HG03460 (cell line): Measurements from ENCODE around the gene OR52L1.
"Not testable (repeated sequence)": the region's sequence is repeated elsewhere in the genome, so short reads cannot be mapped to it uniquely, and the experiment has no call there.

Source experiments
- ATAC-seq: cut with Tn5 transposase; IDR thresholded peaks from one replicate; pipeline ENCODE4 v1.9.1; 2021; ENCODE audit not compliant: unreplicated experiment

OR52L1 gene

GRCh38 chr11:5986885-5987284, at the start of gene OR52L1:
OR52L1 (minus strand) TSS chr11:5986985; CDS start chr11:5986930, 55 bp downstream.
- no peak for ATAC-seq

- no peak for ATAC-seq
Observed at GRCh38 chr11:6030708-6031405, 44.1 kb upstream of the OR52L1 start, which contains the start of gene OR56A1. OR56A1 (minus strand) TSS chr11:6030758; CDS start chr11:6027692, 3,066 bp downstream.

- no peak for ATAC-seq
Observed at GRCh38 chr11:6027501-6027900, 40.7 kb upstream of the OR52L1 start.

- ATAC-seq, result no peak
Observed at GRCh38 chr11:6025056-6025455, 38.3 kb upstream of the OR52L1 start.

GRCh38 chr11:6022956-6023355, 36.2 kb upstream of the OR52L1 start:
- no peak for ATAC-seq

GRCh38 chr11:6013042-6013441, 26.3 kb upstream of the OR52L1 start:
- ATAC-seq, result no peak

GRCh38 chr11:6012035-6012668, 25.4 kb upstream of the OR52L1 start:
- no peak for ATAC-seq

- no peak for ATAC-seq
Observed at GRCh38 chr11:6006846-6007245, 20.1 kb upstream of the OR52L1 start, which contains the start of gene OR56A4. OR56A4 (minus strand) TSS chr11:6006946; CDS start chr11:6002992, 3,954 bp downstream.

- no peak for ATAC-seq
Observed at GRCh38 chr11:6006395-6006794, 19.6 kb upstream of the OR52L1 start.

GRCh38 chr11:6002202-6002699, 15.5 kb upstream of the OR52L1 start:
- ATAC-seq, result no peak

GRCh38 chr11:5994791-5995190, 8.0 kb upstream of the OR52L1 start:
- ATAC-seq, result no peak

GRCh38 chr11:5992604-5993251, 5.9 kb upstream of the OR52L1 start:
- ATAC-seq, result no peak

- no peak for ATAC-seq
Observed at GRCh38 chr11:5992150-5992549, 5.4 kb upstream of the OR52L1 start.

GRCh38 chr11:5989203-5989602, 2.4 kb upstream of the OR52L1 start:
- no peak for ATAC-seq

- no peak for ATAC-seq
Observed at GRCh38 chr11:5983443-5983842, 3.3 kb downstream of the OR52L1 start.

GRCh38 chr11:5973530-5973929, 13.3 kb downstream of the OR52L1 start:
- ATAC-seq, result no peak

- ATAC-seq, result no peak
Observed at GRCh38 chr11:5968394-5968793, 18.4 kb downstream of the OR52L1 start, which contains the start of gene OR56A5. OR56A5 (minus strand) TSS chr11:5968494; CDS start chr11:5968494, 0 bp downstream.

GRCh38 chr11:5967708-5968107, 19.1 kb downstream of the OR52L1 start:
- no peak for ATAC-seq

- ATAC-seq, result no peak
Observed at GRCh38 chr11:5966958-5967357, 19.8 kb downstream of the OR52L1 start.

GRCh38 chr11:5960704-5961320, 26.0 kb downstream of the OR52L1 start:
- not testable (repeated sequence) for ATAC-seq

GRCh38 chr11:5955586-5955985, 31.2 kb downstream of the OR52L1 start:
- no peak for ATAC-seq
